CD14-positive monocyte (primary cell): Measurements from ENCODE around the gene CCDC34. TPM values are rescaled to one million over a fixed set of nuclear protein-coding genes. Genes with fewer than 3 reads are reported as not detected.

Experiments used
- DNase-seq, 3 donors: peaks; one replicate each; pipeline ENCODE4 v3.0.0-alpha.2; 2011 to 2022
- H2AFZ ChIP-seq: 2 replicates; pipeline ENCODE4 v1.6.0; 2012; ENCODE audit warnings: mild to moderate bottlenecking, low read depth, low read length, inconsistent platforms; ENCODE audit not compliant: insufficient read depth, poor library complexity, severe bottlenecking
- H3K27ac ChIP-seq, 2 donors: 1 replicate in 1 of 2; 2 replicates in 1 of 2; pipeline ENCODE4 v1.5.1; 2012 to 2013; ENCODE audit warnings: low read length in 2 of 2, control low read depth in 1 of 2, inconsistent platforms in 1 of 2, low read depth in 1 of 2, mild to moderate bottlenecking in 1 of 2
- H3K27me3 ChIP-seq, 2 donors: one replicate each; pipeline versions ENCODE4 v1.6.0 to v1.6.1; 2011 to 2013; ENCODE audit warnings: low read length in 2 of 2; ENCODE audit not compliant: control insufficient read depth in 2 of 2, insufficient read depth in 2 of 2
- H3K36me3 ChIP-seq, 2 donors: replicated peaks in 1 of 2; 1 replicate in 1 of 2; 2 replicates in 1 of 2; pipeline versions ENCODE4 v1.5.1 to v1.6.1; 2012 to 2013; ENCODE audit warnings: low read length in 2 of 2, control low read depth in 1 of 2, inconsistent platforms in 1 of 2, mild to moderate bottlenecking in 1 of 2; ENCODE audit not compliant: insufficient read depth in 2 of 2, control insufficient read depth in 1 of 2
- H3K4me1 ChIP-seq, 2 donors: 1 replicate in 1 of 2; 2 replicates in 1 of 2; pipeline versions ENCODE4 v1.5.1 to v1.6.1; 2012 to 2013; ENCODE audit warnings: low read length in 2 of 2, control low read depth in 1 of 2, inconsistent platforms in 1 of 2, mild to moderate bottlenecking in 1 of 2, moderate library complexity in 1 of 2; ENCODE audit not compliant: insufficient read depth in 2 of 2, control insufficient read depth in 1 of 2
- H3K4me2 ChIP-seq: replicated peaks from 2 replicates; pipeline ENCODE3; 2012; ENCODE audit warnings: low read length, moderate library complexity, mild to moderate bottlenecking; ENCODE audit not compliant: poor library complexity, severe bottlenecking; ENCODE audit errors: extremely low read depth
- H3K4me3 ChIP-seq, 3 experiments: fragments of 200-600 bp in 1 of 3; sonication (generic) in 1 of 3; replicated peaks in 1 of 3; 1 replicate in 2 of 3; 2 replicates in 1 of 3; pipeline ENCODE4 v1.5.1; 2011 to 2013; ENCODE audit warnings: low read length in 3 of 3, mild to moderate bottlenecking in 3 of 3, control low read depth in 2 of 3, low read depth in 2 of 3, inconsistent platforms in 1 of 3, moderate library complexity in 1 of 3
- H3K79me2 ChIP-seq: 2 replicates; pipeline ENCODE4 v1.6.0; 2012; ENCODE audit warnings: mild to moderate bottlenecking, control low read depth, inconsistent platforms, low read length, moderate library complexity; ENCODE audit not compliant: insufficient read depth
- H3K9ac ChIP-seq: 2 replicates; pipeline ENCODE4 v1.6.0; 2017; ENCODE audit warnings: low read length, mild to moderate bottlenecking; ENCODE audit not compliant: insufficient read depth, poor library complexity, severe bottlenecking
- H3K9me3 ChIP-seq, 2 donors: replicated peaks in 1 of 2; 1 replicate in 1 of 2; 2 replicates in 1 of 2; pipeline versions ENCODE4 v1.5.1 to v1.6.1; 2012 to 2013; ENCODE audit warnings: low read length in 2 of 2, control low read depth in 1 of 2; ENCODE audit not compliant: control insufficient read depth in 1 of 2, insufficient read depth in 1 of 2
- H4K20me1 ChIP-seq: 2 replicates; pipeline ENCODE4 v1.6.0; 2012; ENCODE audit warnings: mild to moderate bottlenecking, low read length, control low read depth, moderate library complexity; ENCODE audit not compliant: insufficient read depth
- H3K27ac Mint-ChIP-seq, 7 donors: one replicate each; pipeline ENCODE4 v1.8.0; 2020; ENCODE audit warnings: mild to moderate bottlenecking in 7 of 7, mixed read lengths in 7 of 7, moderate library complexity in 6 of 7, inconsistent platforms in 2 of 7
- H3K27me3 Mint-ChIP-seq, 3 donors: one replicate each; pipeline ENCODE4 v1.8.0; 2021 to 2022; ENCODE audit warnings: low read depth in 3 of 3, mild to moderate bottlenecking in 3 of 3, mixed read lengths in 3 of 3, moderate library complexity in 3 of 3, inconsistent platforms in 1 of 3
- H3K36me3 Mint-ChIP-seq, 2 donors: one replicate each; pipeline ENCODE4 v1.8.0; 2020; ENCODE audit warnings: mixed read lengths in 2 of 2, inconsistent platforms in 1 of 2, mild to moderate bottlenecking in 1 of 2
- H3K4me1 Mint-ChIP-seq: one replicate; pipeline ENCODE4 v1.8.0; 2020; ENCODE audit warnings: mild to moderate bottlenecking, mixed read lengths
- H3K4me3 Mint-ChIP-seq, 2 donors: one replicate each; pipeline ENCODE4 v1.8.0; 2020; ENCODE audit warnings: mild to moderate bottlenecking in 2 of 2, mixed read lengths in 2 of 2, moderate library complexity in 1 of 2
- H3K9me3 Mint-ChIP-seq, 7 donors: one replicate each; pipeline ENCODE4 v1.8.0; 2020 to 2022; ENCODE audit warnings: mixed read lengths in 7 of 7, mild to moderate bottlenecking in 6 of 7, moderate library complexity in 6 of 7, inconsistent platforms in 2 of 7
- CTCF ChIP-seq: fragments of 200-600 bp; IDR thresholded peaks from one replicate; pipeline ENCODE4 v1.8.0; 2022; ENCODE audit warnings: antibody characterized with exemption, mild to moderate bottlenecking
- WGBS: methylation state at CpG from one replicate; pipeline ENCODE4 v1.1.5; 2013; ENCODE audit warnings: missing lambda C conversion rate; ENCODE audit not compliant: insufficient coverage; 5-methylcytosine and 5-hydroxymethylcytosine counted together
- intact Hi-C, 2 donors: fragments of 100-400 bp; cut with micrococcal nuclease; formaldehyde crosslinking; loops; one replicate each; pipeline versions ENCODE4 v1.15.0 to v1.15.1; 2023
- polyA plus RNA-seq, 3 donors: library from polyadenylated mRNA; depleted of rRNA in 1 of 3; unstranded in 2 of 3; stranded (reverse) in 1 of 3; fragments of 300-500 nt in 2 of 3; fragments of >200 nt in 1 of 3; fragmentation: Illumina TruSeq in 2 of 3; gene quantifications; 1 replicate in 2 of 3; 2 replicates in 1 of 3; pipeline ENCODE4 v1.2.3, GENCODE V29; 2012 to 2021

Gene CCDC34
- polyA plus RNA-seq, 3 donors: 0.08 to 0.11 (median 0.11) TPM

- no peaks in the 10 kb centered on the region for H3K27me3 Mint-ChIP-seq
Observed at GRCh38 chr11:27383645-27384044, 20.6 kb upstream of the CCDC34 start.

GRCh38 chr11:27381238-27381666 is 18.2 kb upstream of the CCDC34 start:
- H2AFZ ChIP-seq: no peak overlapping the region
- H3K9me3 ChIP-seq: no peaks in the 10 kb centered on the region
- no peak overlapping the region for H3K27ac ChIP-seq
- no peak overlapping the region for H3K4me3 Mint-ChIP-seq
- no peak overlapping the region for H3K27ac Mint-ChIP-seq
- no peaks in the 10 kb centered on the region for H3K36me3 ChIP-seq
- TF ChIP-seq CTCF: no peak
- H3K4me3 ChIP-seq: no peak overlapping the region
- no peak for DNase-seq
- no peaks in the 10 kb centered on the region for H3K27me3 ChIP-seq
- WGBS: 95% methylated on average over 4 of the region's 5 CpGs
- no peaks in the 10 kb centered on the region for H3K36me3 Mint-ChIP-seq
- no peak overlapping the region for H3K4me2 ChIP-seq
- H3K4me1 ChIP-seq: no peaks in the 10 kb centered on the region
- no peaks in the 10 kb centered on the region for H3K9me3 Mint-ChIP-seq
- no peaks in the 10 kb centered on the region for H3K79me2 ChIP-seq
- H4K20me1 ChIP-seq: no peaks in the 10 kb centered on the region
- H3K27me3 Mint-ChIP-seq: no peaks in the 10 kb centered on the region
- no peaks in the 10 kb centered on the region for H3K4me1 Mint-ChIP-seq
- H3K9ac ChIP-seq: no peak overlapping the region
- intact Hi-C loops: no loop called here

More at GRCh38 chr11:27383645-27384044, 20.6 kb upstream of the CCDC34 start:
- H3K36me3 Mint-ChIP-seq: no peaks in the 10 kb centered on the region
- H3K27ac Mint-ChIP-seq: no peak overlapping the region
- Histone ChIP-seq H3K36me3 (no peaks in the 10 kb centered on the region), H3K27me3 (no peaks in the 10 kb centered on the region), H2AFZ (no peak overlapping the region), H3K4me3 (no peak overlapping the region), H4K20me1 (no peaks in the 10 kb centered on the region), H3K9me3 (no peaks in the 10 kb centered on the region), H3K4me1 (no peaks in the 10 kb centered on the region), H3K9ac (no peak overlapping the region), H3K79me2 (no peaks in the 10 kb centered on the region), H3K4me2 (no peak overlapping the region), H3K27ac (no peak overlapping the region)
- DNase-seq: no peak
- TF ChIP-seq CTCF: no peak
- intact Hi-C loops: no loop called here
- peaks cover 0 to 3% (median 0%) of the 10 kb centered on the region in 7 donors for H3K9me3 Mint-ChIP-seq
- WGBS: no CpG with 5 or more reads among the region's 1 CpG
- no peaks in the 10 kb centered on the region for H3K4me1 Mint-ChIP-seq
- no peak overlapping the region for H3K4me3 Mint-ChIP-seq
